NCI-H2227 (cell line): ENCODE data around the gene ECM2.

Experiments used
- DNase-seq: peaks from one replicate; lab custom pipeline; 2025; ENCODE audit not compliant: unreplicated experiment; lab: John Stamatoyannopoulos, UW

Gene ECM2

GRCh38 chr9:92468206-92468605 is 67.6 kb downstream of the ECM2 start:
- no peak for DNase-seq

- DNase-seq, result no peak
Measured at GRCh38 chr9:92467511-92467910, 68.3 kb downstream of the ECM2 start.

- no peak for DNase-seq
Measured at GRCh38 chr9:92467041-92467440, 68.7 kb downstream of the ECM2 start.

GRCh38 chr9:92463984-92464383 is 71.8 kb downstream of the ECM2 start:
- DNase-seq, result no peak

- DNase-seq, result no peak
Measured at GRCh38 chr9:92463387-92463786, 72.4 kb downstream of the ECM2 start.

GRCh38 chr9:92457576-92457975 is 78.2 kb downstream of the ECM2 start:
- DNase-seq, result no peak

GRCh38 chr9:92455217-92455616 is 80.6 kb downstream of the ECM2 start:
- DNase-seq, result no peak

- no peak for DNase-seq
Measured at GRCh38 chr9:92446536-92446935, 89.3 kb downstream of the ECM2 start.
